MM.1S (cell line): ENCODE results near the gene INTS2.

Experiments
- CTCF ChIP-seq: fragments of 300-600 bp; sonication (generic); IDR thresholded peaks from 2 replicates; pipeline ENCODE4 v1.5.1; 2016; ENCODE audit warnings: antibody characterized with exemption, low read length, mixed read lengths
- EZH2 ChIP-seq: fragments of 300-600 bp; sonication (generic); optimal IDR thresholded peaks from 2 replicates; pipeline ENCODE3; 2017; ENCODE audit warnings: low read depth, mild to moderate bottlenecking, antibody characterized with exemption, low read length, mixed read lengths
- EZH2phosphoT487 ChIP-seq: fragments of 300-600 bp; sonication (generic); IDR thresholded peaks from 2 replicates; pipeline ENCODE4 v1.6.1; 2018; ENCODE audit warnings: antibody characterized with exemption, low read length

GRCh38 chr17:61818225-61818624, 109.6 kb downstream of the INTS2 start:
- TF ChIP-seq CTCF (no peak), EZH2 (no peak), EZH2phosphoT487 (no peak)
